ENCODE measurements around the gene SYT13. TPM values are rescaled to one million over a fixed set of nuclear protein-coding genes. Genes with fewer than 3 reads are reported as not detected.

SYT13 gene
- total RNA-seq, 4 donors from 2014 or later, result not detected

DNA sequence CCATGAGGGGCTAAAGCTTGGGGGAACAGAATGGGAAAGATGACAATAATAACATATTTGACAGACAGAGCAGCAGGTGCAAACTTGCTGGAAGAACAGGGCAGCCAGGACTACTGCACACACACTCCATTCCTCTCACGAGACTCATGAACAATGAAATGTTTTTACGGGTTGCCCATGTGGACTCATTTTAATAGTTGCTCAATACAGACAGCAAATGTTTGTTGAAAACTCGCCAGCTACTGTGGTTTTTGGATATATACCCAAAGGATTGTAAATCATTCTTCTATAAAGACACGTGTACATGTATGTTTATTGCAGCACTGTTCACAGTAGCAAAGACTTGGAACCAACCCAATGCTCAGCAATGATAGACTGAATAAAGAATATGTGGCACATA is 10.3 kb downstream of the SYT13 start:
- ATAC-seq (ENCODE audit: low FRiP score), result no peak
- DNase-seq (ENCODE audit: low spot score), result no peak
- TF ChIP-seq, protein P1, sequence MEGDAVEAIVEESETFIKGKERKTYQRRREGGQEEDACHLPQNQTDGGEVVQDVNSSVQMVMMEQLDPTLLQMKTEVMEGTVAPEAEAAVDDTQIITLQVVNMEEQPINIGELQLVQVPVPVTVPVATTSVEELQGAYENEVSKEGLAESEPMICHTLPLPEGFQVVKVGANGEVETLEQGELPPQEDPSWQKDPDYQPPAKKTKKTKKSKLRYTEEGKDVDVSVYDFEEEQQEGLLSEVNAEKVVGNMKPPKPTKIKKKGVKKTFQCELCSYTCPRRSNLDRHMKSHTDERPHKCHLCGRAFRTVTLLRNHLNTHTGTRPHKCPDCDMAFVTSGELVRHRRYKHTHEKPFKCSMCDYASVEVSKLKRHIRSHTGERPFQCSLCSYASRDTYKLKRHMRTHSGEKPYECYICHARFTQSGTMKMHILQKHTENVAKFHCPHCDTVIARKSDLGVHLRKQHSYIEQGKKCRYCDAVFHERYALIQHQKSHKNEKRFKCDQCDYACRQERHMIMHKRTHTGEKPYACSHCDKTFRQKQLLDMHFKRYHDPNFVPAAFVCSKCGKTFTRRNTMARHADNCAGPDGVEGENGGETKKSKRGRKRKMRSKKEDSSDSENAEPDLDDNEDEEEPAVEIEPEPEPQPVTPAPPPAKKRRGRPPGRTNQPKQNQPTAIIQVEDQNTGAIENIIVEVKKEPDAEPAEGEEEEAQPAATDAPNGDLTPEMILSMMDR (IDR thresholded peaks at IDR 0.05), result no peak

GRCh38 chr11:45274206-45274605 is 11.9 kb downstream of the SYT13 start:
- TF ChIP-seq, protein P1 (IDR thresholded peaks at IDR 0.05), result no peak
- no peak for ATAC-seq (ENCODE audit: low FRiP score)
- no peak for DNase-seq (ENCODE audit: low spot score)

DNA sequence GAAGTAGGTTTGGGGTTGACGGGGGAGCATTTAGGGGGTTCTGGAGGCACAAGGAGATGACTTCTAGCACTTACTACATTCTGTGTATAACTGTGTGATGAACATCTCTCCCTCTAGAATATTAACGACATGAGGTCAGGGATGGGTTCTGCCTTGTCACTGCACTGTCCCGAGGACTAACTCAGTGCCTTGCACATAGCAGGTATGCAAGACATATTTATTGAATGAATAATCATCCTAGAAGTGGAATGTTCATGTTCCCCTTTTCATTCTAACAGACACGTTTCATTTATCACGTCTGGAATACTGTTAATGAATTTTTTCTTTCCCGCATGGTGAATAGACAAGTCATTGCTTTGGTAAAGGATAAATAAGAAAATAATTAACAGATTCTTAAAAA is 12.6 kb downstream of the SYT13 start:
- ATAC-seq (ENCODE audit: low FRiP score), result no peak
- DNase-seq (ENCODE audit: low spot score), result no peak
- TF ChIP-seq, protein P1 (IDR thresholded peaks at IDR 0.05), result no peak

DNA sequence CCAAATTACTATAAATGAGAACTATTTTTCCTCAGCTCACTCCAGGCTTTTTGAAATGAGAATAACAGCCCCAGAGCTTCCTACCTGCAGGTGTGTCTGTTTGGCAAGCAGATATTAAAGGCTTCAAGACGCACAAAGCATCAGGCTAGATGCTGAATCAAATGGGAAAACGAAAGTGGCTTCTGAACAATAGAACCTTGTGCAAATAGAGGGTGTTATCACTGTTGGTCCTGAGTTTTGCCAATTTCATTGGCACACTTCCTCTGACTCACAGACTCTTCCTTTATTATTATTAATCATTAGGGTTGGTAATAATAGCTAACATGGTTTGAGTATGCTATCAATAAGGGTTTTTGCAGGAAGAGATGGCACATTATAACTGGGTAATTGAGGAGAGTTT is 13.4 kb downstream of the SYT13 start:
- TF ChIP-seq, protein P1 (IDR thresholded peaks at IDR 0.05), result no peak
- ATAC-seq (ENCODE audit: low FRiP score), result no peak
- DNase-seq (ENCODE audit: low spot score), result no peak

DNA sequence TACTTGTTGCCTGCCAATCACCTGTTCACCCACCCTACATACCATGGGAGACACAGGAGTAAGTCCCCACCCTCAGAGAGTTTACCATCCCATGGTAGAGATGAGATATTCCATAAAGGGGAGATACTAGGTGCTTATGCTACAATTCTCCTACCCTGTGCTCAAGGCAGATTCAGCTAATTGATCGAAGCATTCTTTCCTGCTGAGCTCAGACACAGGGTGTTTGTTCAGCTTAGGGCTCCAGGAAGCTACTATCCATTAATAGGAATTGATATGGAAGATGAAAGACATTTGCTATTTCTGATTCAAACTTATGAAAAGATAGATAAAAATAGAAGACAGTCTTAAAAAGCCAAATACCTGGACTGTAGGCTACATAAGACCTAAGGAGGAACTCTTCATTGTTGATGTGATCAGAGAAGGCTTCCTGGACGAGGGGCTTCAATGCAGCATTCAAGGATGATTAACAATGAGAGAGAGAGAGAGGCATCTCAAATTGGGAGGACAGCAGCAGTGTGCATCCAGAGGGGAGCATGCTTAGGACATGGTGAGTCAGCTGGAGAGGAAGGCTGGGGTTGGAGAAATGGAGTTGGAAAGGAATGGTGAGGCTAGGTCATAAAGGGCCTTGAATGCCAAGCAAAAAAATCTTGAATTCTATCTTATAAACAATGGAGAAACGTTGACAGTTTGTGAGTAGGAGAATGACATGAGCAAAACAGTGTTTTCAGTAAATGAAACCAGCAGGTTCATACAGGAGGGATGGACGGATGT is 15.0 kb downstream of the SYT13 start:
- ATAC-seq (ENCODE audit: low FRiP score) (no peak), DNase-seq (ENCODE audit: low spot score) (no peak)
- TF ChIP-seq, protein P1 (IDR thresholded peaks at IDR 0.05), result no peak

DNA sequence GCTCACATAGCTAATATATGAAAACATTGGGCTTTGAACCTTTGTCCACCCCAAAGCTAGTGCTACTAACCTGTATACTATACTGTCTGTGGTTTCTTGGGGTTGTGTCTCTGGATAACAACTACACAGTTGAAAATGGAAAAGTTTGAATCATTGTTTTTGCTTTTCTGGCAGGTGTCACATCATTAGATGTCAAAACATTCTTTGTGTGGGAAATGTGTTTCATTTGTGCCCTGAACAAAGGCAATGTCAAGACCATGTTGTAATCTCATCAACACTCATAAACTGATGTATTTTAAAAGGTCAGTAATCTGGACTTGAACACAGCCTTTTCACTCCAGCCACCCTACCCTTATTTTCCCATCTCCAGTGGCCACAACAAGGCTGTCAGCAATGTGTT is 16.5 kb downstream of the SYT13 start:
- DNase-seq (ENCODE audit: low spot score), result no peak
- TF ChIP-seq, protein P1 (IDR thresholded peaks at IDR 0.05), result no peak
- ATAC-seq (ENCODE audit: low FRiP score), result no peak

- no peak for ATAC-seq (ENCODE audit: low FRiP score)
- DNase-seq (ENCODE audit: low spot score), result no peak
These were observed 18.4 kb downstream of the SYT13 start for GRCh38 chr11:45267652-45268299.

More at GRCh38 chr11:45267652-45268299, 18.4 kb downstream of the SYT13 start:
- TF ChIP-seq, protein P1 (IDR thresholded peaks at IDR 0.05), result no peak

All from omental fat pad (tissue), 4 donors.